Fibroblast of lung (primary cell): ENCODE results near the gene RBBP6.

ENCODE experiments used
- CTCF ChIP-seq, 2 donors: IDR thresholded peaks in 1 of 2; conservative IDR thresholded peaks in 1 of 2; 1 replicate in 1 of 2; 2 replicates in 1 of 2; pipeline ENCODE4 v1.5.1; 2011 to 2012; ENCODE audit warnings: low read length in 2 of 2, control low read depth in 1 of 2, inconsistent platforms in 1 of 2, low read depth in 1 of 2, mild to moderate bottlenecking in 1 of 2
- EZH2 ChIP-seq: IDR thresholded peaks from 2 replicates; pipeline ENCODE4 v1.5.1; 2012; ENCODE audit warnings: low read length, control low read depth, mild to moderate bottlenecking; ENCODE audit errors: missing control alignments

GRCh38 chr16:24507959-24508480 is 31.3 kb upstream of the RBBP6 start:
- TF ChIP-seq CTCF (conservative IDR thresholded peaks at IDR 0.05 in 1 of 2, IDR thresholded peaks at IDR 0.05 in 1 of 2; ENCODE audit: low read depth in 1 of 2, low read length in 2 of 2): no peak
- no peak for TF ChIP-seq EZH2
